Pancreas (tissue), 10 donors: Measurements from ENCODE around the gene SV2A. TPM values are rescaled to one million over a fixed set of nuclear protein-coding genes. Genes with fewer than 3 reads are reported as not detected.
"Not testable (repeated sequence)": the region's sequence is repeated elsewhere in the genome, so short reads cannot be mapped to it uniquely, and the experiment has no call there.

Source experiments
- ATAC-seq, 4 donors: fragments of 200-7000 bp; cut with Tn5 transposase; one replicate each; pipeline versions ENCODE4 v1.8.0 to v1.9.1; 2020; ENCODE audit warnings: mild to moderate bottlenecking in 4 of 4, moderate library complexity in 4 of 4
- DNase-seq, 6 donors: peaks; one replicate each; pipeline ENCODE4 v3.0.0-alpha.2; 2020
- FAIRE-seq: peaks from 2 replicates; lab custom pipeline; 2012; peaks lifted over from hg19 to GRCh38; lab: Jason Lieb, UNC
- H3K27ac ChIP-seq, 4 donors: fragments of 200-600 bp; sonication (generic); 1 replicate in 3 of 4; 2 replicates in 1 of 4; pipeline versions ENCODE4 v1.5.0 to v1.8.0; 2020
- H3K27me3 ChIP-seq, 4 donors: fragments of 200-600 bp; one replicate each; pipeline ENCODE4 v1.8.0; 2021
- H3K36me3 ChIP-seq, 3 donors: fragments of 200-600 bp; sonication (generic) in 1 of 3; one replicate each; pipeline versions ENCODE4 v1.5.0 to v1.8.0; 2020 to 2021
- H3K4me1 ChIP-seq, 3 donors: fragments of 200-600 bp; one replicate each; pipeline ENCODE4 v1.8.0; 2021
- H3K4me3 ChIP-seq, 4 donors: fragments of 200-600 bp; sonication (generic) in 2 of 4; one replicate each; pipeline versions ENCODE4 v1.5.0 to v1.8.0; 2020 to 2021
- H3K9me3 ChIP-seq, 4 donors: fragments of 200-600 bp; one replicate each; pipeline ENCODE4 v1.8.0; 2021
- CTCF ChIP-seq, 4 donors: fragments of 200-600 bp; sonication (generic) in 3 of 4; IDR thresholded peaks; one replicate each; pipeline versions ENCODE4 v1.5.0 to v1.8.0; 2021; ENCODE audit warnings: antibody characterized with exemption in 4 of 4
- WGBS, 2 donors: extraction: QIAGEN DNeasy Blood & Tissue Kit; methylation state at CpG; one replicate each; pipeline ENCODE4 v1.1.7; 2013; 5-methylcytosine and 5-hydroxymethylcytosine counted together
- intact Hi-C, 3 donors: fragments of 100-400 bp; cut with DNase I; formaldehyde crosslinking; loops; one replicate each; pipeline versions ENCODE4 v1.11.1 to v1.14.2; 2022
- polyA plus RNA-seq, 2 donors: library from polyadenylated mRNA; stranded (reverse); fragments of 200-250 nt; gene quantifications; one replicate each; pipeline ENCODE4 v1.2.3, GENCODE V29; 2013
- total RNA-seq, 6 donors: library from RNA; stranded (reverse); fragmentation: NEBNext Ultra II Directional in 4 of 6; extraction: Animal tissue kit (Norgen Biotek cat#: 25700) in 4 of 6; gene quantifications; one replicate each; pipeline versions ENCODE4 v1.2.1 to v1.2.4, GENCODE V29; 2021 to 2023
- donor health status: healthy with polysubstance abuse.
- donor health status: DM: no; HTN: no; CAD: no; lungs with moderate emphysema.
- donor health status: DM: no; HTN: no; CAD: no.
- donor health status: control.
- donor health status: control.
- donor health status: Bipolar disorder and iron deficiency.
- donor health status: DM: yes; HTN: yes; CAD: no.
- donor health status: DM: no; HTN: no; CAD: no.
- donor health status: DM: no; HTN: no; CAD: no.
- donor health status: DM: yes; HTN: yes; CAD: no.

SV2A gene
- total and polyA plus RNA-seq, 8 donors = 0.32 to 8.3 (median 1.6) TPM

DNA sequence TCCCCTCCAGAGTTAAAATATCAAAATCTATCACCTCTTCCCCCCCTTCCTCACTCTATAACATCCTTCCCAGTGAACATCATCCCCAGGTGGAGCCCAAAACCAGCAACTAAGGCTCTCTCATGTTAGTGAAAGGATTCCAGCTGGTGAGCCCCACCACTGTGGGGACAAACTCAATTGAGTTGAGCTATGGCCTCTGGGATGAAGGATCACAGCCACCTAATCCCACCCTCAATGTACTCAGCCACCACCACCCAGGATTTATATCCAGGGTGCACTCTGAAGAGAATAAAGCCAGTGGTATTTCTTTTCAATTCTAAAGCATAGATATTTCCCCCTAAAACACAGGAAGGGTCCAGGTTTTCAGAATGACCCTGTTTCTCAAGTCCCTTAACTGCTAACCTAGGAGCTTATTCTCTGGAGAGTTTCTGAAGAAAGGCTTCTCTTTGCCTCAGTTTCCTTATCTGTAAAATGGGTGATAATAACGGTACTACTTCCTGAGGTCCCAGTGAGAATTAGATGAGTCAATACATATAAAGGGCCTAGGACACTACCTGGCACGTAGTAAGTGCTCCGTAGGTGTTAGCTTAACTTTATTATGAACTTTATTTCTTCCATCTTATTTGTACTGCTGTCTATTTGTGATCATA lies 33.9 kb downstream of the SV2A start:
- 77 to 89% methylated on average over 3 of the region's 3 CpGs for WGBS, 2 donors
- intact Hi-C loops = no loop called here

DNA sequence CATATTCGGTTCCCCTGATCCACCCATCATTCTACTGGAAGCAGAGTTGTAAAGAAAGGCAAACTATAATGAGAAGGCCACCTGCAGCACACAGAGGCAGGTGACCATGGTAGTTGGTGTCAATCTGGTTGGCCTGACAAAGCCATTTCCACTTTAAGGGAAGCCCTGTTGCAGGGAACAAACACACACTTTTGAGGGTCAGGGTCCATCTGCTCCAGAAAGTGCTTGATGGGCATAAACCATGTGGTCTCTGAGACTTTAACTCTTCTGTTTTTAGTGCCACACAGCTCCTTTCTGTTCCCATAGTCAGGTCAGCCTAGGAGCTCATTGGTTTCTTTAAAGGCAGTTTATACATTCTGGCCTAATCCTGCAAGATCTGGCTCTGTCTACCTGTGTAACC lies 35.8 kb downstream of the SV2A start:
- DNase-seq (peak in 1 of 6 donors; percentile 7), FAIRE-seq (no peak), ATAC-seq (no peak)
- intact Hi-C loops = no loop called here
- WGBS, 2 donors = 83 to 88% methylated on average over 1 of the region's 1 CpG
- H3K27me3 ChIP-seq = no peaks in the 10 kb centered on the region
- no peak overlapping the region for H3K27ac ChIP-seq
- no peaks in the 10 kb centered on the region for H3K36me3 ChIP-seq
- H3K4me1 ChIP-seq = peaks cover 0 to 12% (median 10%) of the 10 kb centered on the region in 3 donors
- H3K9me3 ChIP-seq = no peaks in the 10 kb centered on the region
- TF ChIP-seq CTCF (IDR thresholded peaks at IDR 0.05) = no peak
- no peak overlapping the region for H3K4me3 ChIP-seq

More for the DNA sequence above, 33.9 kb downstream of the SV2A start:
- Histone ChIP-seq H3K4me3 (no peak overlapping the region), H3K36me3 (no peaks in the 10 kb centered on the region), H3K27ac (no peak overlapping the region), H3K9me3 (no peaks in the 10 kb centered on the region), H3K27me3 (no peaks in the 10 kb centered on the region), H3K4me1 (peaks cover 0 to 12% (median 10%) of the 10 kb centered on the region in 3 donors)
- ATAC-seq (no peak), DNase-seq (no peak), FAIRE-seq (no peak)
- TF ChIP-seq CTCF (IDR thresholded peaks at IDR 0.05) = no peak

DNA sequence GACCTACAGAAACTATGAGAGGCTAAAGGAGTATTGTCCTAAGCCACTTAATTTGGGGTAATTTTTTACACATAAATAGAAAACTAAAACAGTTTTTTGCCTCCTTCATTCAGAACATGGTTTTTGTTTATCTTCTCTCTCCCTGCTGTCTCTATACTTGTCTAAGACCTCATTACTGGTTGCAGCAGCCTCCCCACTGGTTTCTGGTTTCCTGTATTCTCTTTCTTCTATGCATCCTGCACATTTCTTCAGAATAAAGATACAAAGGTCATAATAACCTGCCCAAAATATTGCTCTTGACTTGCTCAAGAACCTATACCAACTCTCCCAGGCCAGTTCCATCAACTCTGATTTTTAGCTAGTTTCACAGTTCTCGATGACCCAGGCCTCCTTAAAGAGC lies 38.1 kb downstream of the SV2A start:
- TF ChIP-seq CTCF (IDR thresholded peaks at IDR 0.05) = no peak
- Histone ChIP-seq H3K27ac (no peak overlapping the region), H3K27me3 (no peaks in the 10 kb centered on the region), H3K4me1 (peaks cover 0 to 6% (median 3%) of the 10 kb centered on the region in 3 donors), H3K4me3 (no peak overlapping the region), H3K9me3 (no peaks in the 10 kb centered on the region), H3K36me3 (no peaks in the 10 kb centered on the region)
- FAIRE-seq (no peak), ATAC-seq (no peak), DNase-seq (no peak)
- intact Hi-C loops = no loop called here
- 87 to 93% methylated on average over 1 of the region's 1 CpG for WGBS, 2 donors

- ATAC-seq (no peak), FAIRE-seq (no peak), DNase-seq (no peak)
- H3K4me3 ChIP-seq = no peak overlapping the region
- no peak for TF ChIP-seq CTCF (IDR thresholded peaks at IDR 0.05)
- no peaks in the 10 kb centered on the region for H3K27me3 ChIP-seq
- H3K9me3 ChIP-seq = no peaks in the 10 kb centered on the region
- H3K36me3 ChIP-seq = no peaks in the 10 kb centered on the region
- H3K27ac ChIP-seq = no peak overlapping the region
- intact Hi-C loops = no loop called here
- H3K4me1 ChIP-seq = no peaks in the 10 kb centered on the region
- 89 to 93% methylated on average over 7 of the region's 7 CpGs for WGBS, 2 donors
Observed at GRCh38 chr1:149877211-149877946, 40.3 kb downstream of the SV2A start.

DNA sequence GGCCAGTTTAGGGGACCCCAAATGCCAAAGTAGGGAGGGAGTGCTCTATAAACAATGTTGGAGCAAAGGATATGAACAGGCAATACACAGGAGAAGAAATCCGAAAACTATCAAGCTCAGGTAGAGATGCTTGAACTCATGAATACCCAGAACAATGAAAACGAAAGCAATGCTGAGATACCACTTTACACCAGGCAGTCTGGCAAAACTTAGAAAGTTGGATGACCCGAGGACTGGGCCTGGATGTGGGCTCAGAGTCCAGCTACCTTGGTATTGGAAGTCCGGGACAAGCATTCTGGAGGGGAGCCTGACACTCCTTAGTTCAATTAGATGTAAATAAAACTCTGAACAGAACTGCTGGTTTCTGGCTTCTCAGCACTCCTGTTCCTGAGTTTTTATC lies 44.6 kb downstream of the SV2A start:
- DNase-seq, H3K27ac ChIP-seq, intact Hi-C loops, ATAC-seq, H3K27me3 ChIP-seq, H3K9me3 ChIP-seq, H3K4me3 ChIP-seq, H3K4me1 ChIP-seq, H3K36me3 ChIP-seq, FAIRE-seq: not testable (repeated sequence)
- WGBS, 2 donors = no CpG with 5 or more reads among the region's 4 CpGs

DNA sequence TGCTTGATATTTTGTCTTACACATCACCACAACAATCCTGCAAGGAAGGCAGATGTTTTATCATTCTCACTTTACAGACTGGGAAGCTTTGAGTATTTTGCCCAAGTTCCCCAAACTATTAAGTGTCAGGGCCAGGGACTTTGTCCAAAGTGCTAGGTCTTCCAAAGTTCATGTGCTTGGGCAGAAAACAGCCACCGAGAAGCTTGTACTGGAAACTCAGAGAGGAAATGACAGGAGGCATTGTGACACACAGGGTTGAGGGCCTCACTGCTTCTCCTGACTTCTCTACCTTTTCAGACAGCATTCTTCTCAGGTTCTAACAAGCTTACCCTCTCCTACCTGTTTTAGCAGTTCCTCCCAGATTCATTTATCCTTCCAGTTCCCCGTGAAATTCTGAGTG lies 50.8 kb downstream of the SV2A start:
- H3K4me1 ChIP-seq, ATAC-seq, H3K4me3 ChIP-seq, H3K9me3 ChIP-seq, H3K27ac ChIP-seq, H3K36me3 ChIP-seq, H3K27me3 ChIP-seq, intact Hi-C loops, FAIRE-seq, DNase-seq: not testable (repeated sequence)
- no CpG with 5 or more reads among the region's 2 CpGs for WGBS, 2 donors

GRCh38 chr1:149861497-149862054 lies 56.1 kb downstream of the SV2A start:
- H3K4me3 ChIP-seq, H3K4me1 ChIP-seq, H3K27me3 ChIP-seq, intact Hi-C loops, H3K27ac ChIP-seq, DNase-seq, FAIRE-seq, H3K36me3 ChIP-seq, H3K9me3 ChIP-seq: not testable (repeated sequence)
- no CpG with 5 or more reads among the region's 32 CpGs for WGBS, 2 donors
- ATAC-seq = peak; percentile 20 to 49 (median 42)
